ENCODE results near the gene HIP1.
A peak's percentile ranks its signal among the peaks of the same experiment; 100 is the strongest.
"Not testable (repeated sequence)": the region's sequence is repeated elsewhere in the genome, so short reads cannot be mapped to it uniquely, and the experiment has no call there.

Gene HIP1

DNA sequence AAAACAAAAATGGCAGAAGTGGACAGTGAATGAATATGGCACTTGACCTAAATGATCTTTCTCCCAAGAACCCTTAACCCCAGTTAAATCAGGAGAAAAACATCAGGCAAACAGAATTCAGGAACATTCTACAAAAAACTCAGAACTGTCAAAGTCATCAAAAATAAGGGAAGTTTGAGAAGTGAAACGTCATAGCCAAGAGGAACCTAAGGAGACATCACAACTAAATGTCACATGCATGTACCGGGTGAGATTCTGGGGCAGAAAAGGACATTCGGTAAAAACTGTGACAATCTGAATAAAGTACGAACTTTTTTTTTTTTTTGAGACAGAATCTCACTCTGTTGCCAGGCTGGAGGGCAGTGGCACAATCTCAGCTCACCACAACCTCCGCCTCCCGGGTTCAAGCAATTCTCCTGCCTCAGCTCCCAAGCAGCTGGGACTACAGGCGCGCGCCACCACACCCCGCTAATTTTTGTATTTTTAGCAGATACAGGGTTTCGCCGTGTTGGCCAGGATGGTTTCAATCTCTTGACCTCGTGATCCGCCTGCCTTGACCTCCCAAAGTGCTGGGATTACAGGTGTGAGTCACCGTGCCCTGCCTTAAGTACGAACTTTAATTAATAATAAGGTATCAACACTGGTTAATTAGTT lies 169.0 kb downstream of the HIP1 start:
- DNase-seq: not testable (repeated sequence)

DNA sequence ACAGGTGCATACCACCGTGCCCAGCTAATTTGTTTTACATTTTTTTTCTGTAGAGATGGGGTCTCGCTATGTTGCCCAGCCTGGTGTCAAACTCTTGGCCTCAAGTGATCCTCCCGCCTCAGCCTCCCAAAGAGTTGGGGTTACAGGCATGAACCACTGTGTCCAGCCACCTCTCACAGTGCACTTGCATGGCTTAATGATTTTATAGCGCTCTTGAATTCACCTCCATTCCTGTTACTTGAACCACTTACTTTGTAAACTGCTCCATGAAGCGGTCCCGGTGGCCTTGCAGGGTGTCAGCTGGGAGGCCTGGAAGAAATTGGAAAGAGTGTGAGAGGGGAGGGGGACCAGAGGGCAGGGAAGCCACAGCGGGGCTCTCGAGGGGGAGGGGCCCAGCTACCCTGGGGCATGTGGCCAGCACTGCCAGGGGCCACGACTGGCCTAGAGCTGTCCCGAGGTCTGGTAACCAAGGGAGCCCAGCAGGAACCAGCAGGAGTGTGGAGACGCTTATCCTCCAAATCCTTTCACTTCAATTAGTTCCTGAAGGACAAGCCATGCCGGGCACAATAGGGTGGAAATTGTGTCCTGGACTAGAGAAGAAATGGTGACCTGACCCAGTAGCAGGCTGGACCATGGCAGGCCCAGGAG lies 170.7 kb downstream of the HIP1 start:
- DNase-seq: no peak

GRCh38 chr7:75565132-75565837 lies 173.5 kb downstream of the HIP1 start:
- peak; percentile 70 for DNase-seq

DNA sequence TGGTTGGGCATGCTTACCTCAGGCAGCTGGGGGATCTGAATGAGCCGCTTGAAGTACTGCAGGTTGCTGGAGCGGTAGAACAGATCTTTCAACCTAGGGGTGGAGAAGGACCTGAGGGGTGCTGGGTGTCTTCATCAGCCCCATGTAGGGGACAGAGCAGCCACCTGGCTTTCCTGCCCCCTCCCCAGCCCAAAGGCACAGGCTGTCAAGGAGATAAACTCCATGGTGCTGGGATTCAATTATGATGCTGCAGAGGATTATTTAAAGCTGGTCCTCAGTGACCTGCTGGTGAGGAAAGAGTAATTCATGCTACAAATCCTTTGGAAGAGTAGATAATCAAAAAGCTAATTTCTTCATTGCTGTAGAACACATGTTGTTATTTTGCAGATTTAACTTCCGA lies 175.6 kb downstream of the HIP1 start:
- no peak for DNase-seq

- no peak for DNase-seq
Observed at GRCh38 chr7:75559976-75560365, 178.8 kb downstream of the HIP1 start.

- DNase-seq: no peak
Observed at GRCh38 chr7:75559355-75559975, 179.3 kb downstream of the HIP1 start.

DNA sequence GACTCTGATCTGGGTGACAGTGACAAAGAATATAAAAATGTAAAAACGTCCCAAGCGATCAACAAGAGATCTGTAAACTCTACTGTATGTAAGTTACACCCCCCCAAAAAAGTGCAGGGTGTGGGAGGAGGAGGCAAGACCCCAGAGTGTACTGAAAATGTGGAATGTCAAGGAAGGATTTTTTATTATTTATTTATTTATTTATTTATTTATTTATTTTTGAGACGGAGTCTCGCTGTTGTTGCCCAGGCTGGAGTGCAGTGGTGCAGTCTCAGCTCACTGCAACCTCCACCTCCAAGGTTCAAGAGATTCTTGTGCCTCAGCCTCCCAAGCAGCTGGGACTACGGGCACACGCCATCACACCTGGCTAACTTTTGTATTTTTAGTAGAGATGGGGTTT lies 181.9 kb downstream of the HIP1 start:
- DNase-seq: not testable (repeated sequence)

DNA sequence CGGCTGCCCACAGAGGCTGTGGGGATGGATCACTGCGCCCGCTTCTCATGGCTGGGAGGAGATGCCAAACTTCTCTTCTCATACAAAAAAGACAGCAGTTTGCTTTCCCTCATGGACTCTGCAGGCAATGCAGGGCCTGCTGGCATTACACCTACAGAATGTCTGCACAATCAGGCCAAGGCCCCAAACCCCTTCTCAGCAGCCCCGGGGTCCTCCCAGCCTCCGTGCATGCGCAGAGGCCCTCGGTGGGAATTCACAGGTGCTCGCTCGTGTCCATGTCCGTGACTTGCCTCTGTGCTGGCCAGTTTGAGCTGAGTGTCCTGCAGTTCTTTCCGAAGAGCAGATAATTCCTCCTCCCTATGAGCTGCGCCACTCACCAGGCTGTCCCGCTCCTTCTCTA lies 183.0 kb downstream of the HIP1 start:
- DNase-seq: no peak

- DNase-seq: no peak
Observed at GRCh38 chr7:75546237-75547015, 192.3 kb downstream of the HIP1 start.

GRCh38 chr7:75537731-75538130 lies 201.0 kb downstream of the HIP1 start:
- no peak for DNase-seq

DNA sequence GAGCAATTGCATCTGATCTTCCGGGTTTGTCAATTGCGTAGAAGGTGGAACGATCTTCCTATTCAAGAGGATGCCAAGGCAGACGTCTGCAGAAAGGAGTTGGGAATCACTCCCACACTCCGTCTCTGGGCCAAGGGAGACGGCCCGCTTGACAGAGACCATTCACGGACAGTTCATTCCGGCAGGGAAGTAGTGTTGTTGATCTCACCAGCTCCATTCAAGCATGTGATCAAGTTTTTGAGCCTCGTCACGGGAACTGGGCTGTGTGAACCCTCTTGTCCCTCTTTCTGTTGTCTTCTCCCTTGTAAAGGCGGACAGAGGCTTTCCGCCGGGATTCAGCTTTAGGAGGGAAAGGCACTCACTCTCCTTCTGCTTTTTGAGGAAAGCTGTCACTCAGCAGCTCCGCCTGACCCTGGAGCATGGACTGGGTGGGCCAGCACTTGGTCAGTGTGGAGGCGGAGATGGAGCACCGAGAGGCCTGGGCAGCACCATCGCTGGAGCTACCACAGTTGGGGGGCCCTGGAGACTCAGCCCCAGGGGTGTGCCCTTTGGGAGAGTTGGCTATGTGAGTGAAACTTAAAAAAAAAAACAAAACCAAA lies 201.7 kb downstream of the HIP1 start:
- no peak for DNase-seq

GRCh38 chr7:75536491-75536890 lies 202.2 kb downstream of the HIP1 start:
- no peak for DNase-seq

DNA sequence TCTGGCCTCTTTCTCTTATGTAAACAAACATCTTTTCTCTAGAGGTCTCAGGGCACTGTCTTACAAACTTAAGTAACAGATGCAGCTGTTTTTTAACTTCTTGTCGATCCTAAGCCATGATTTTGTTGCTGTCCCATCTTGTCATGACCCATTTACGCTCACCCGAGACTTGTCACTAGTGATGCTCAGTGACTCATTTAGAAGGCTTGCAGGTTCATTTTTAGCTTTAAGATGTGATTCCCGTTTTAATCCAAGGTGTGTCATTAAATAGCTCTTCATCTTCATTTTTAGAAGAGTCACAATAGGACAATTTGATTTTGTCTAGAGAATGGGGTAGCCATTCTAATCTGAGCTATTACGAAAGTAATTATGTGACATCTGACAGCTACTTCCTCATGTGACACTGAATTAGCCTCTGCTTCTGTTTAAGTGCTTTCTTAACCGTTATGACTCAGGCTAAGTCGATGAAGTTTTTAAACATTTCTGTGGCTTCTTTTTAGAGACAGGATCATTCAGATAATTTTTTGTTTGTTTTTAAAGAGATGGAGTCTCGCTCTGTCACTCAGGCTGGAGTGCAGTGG lies 203.9 kb downstream of the HIP1 start:
- no peak for DNase-seq

DNA sequence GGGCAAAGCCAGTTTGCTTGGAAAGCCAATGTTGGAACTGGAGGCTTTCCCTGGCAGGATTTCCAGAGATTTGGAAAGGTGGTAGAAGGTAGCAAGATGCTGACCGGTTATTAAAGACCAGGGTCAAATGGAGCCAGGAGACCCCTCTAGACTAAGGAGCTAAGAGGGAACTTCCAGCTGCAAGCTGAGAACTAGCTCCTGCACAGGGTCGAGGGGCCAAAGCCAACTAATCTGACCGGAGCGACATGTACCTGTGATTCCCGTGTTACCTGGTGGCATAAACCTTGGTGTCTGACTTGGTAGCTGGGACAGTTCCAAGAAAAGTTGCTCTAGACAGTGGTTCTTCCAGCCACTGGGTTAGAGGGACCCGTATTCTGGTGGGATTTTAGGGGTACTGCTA lies 204.8 kb downstream of the HIP1 start:
- DNase-seq: no peak

DNA sequence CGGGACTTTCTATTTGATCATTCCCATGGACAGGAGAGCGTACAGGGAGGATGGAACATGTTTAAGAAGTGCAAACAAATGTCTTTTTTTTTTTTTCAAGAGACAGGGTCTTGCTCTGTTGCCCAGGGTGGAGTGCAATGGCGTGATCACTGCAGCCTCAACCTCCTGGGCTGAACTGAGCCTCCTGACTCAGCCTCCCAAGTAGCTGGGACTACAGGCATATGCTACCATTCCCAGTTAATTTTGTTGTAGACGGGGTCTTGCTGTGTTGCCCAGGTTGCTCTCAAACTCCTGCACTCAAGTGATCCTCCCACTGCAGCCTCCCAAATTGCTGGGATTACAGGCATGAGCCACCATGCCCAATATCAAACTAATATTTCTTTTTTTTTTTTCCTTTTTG lies 206.1 kb downstream of the HIP1 start:
- no peak for DNase-seq

GRCh38 chr7:75531359-75531821 lies 207.4 kb downstream of the HIP1 start:
- DNase-seq: no peak

DNA sequence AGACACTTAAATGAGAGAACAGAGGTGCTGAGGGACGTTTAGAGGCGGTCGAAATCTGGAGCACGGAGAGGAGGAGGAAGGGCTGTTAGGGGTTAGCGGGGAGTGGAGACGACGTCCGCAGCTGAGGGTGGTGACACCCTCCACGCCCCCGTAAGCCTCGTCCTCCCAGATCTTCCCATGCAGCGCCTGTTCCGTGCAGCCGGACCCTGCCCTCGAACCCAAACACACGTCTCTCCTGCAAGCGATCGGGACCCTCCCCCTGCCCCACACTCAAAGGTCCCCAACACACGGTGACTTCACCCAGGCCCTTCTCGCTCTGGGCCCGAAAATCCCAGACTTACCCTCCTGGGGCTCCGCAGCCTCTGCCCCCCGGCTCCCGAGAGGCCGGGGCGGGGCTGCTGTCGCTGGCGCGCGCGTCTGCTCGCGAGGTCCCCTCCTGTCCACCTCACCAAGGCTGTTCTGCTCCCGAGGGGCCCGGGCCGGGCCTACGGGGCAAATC lies 211.5 kb downstream of the HIP1 start:
- peak; percentile 35 for DNase-seq

DNA sequence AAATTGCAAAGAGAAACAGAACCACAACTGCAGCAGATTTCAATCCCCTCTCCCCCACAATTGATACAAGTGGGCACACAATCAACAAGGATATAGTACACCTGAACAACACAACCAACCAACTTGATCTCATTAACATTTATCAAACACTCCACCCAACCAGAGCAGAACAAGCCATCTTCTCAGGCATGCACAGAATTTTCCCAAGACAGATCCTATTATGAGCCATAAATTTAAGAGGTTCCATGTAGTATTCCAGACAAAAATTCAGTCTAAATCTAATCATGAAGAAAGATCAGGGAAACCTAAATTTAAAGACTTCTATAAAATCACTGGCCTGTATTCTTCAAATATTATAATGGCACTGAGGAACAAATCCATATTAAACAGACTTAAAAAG lies 217.0 kb downstream of the HIP1 start:
- not testable (repeated sequence) for DNase-seq

DNA sequence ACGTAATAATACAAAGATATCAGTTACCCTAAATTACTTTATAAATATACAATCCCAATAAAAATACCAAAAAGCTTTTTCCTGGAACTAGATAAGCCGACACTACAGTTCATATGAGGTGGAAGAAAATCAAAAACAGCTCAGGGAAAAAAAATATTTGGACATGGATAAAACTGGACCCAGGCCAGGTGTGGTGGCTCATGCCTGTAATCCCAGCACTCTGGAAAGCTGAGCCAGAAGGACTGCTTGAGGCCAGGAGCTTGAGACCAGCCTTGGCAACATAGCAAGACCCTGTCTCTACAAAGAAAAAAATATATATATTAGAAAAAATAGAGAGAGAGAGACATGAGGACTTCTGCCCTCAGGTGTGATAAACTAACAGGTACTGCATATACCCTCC lies 219.9 kb downstream of the HIP1 start:
- DNase-seq: not testable (repeated sequence)

DNA sequence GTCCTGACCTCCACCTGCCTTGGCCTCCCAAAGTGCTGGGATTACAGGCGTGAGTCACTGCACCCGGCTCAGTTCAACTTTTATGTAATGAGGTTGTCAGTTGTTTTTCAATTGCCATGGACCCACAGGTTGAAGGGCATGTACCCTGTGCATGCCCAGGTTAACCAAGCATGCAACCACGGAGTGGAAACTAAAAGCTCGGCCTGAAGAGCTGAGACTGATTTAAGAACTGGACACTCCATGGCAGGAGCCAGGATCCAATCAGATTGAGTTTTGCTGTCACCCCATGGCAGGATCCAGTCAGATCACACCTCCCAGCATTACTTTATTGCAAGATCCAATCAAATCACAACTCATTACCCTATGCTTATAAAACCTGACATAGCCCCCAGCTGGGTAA lies 229.7 kb downstream of the HIP1 start:
- not testable (repeated sequence) for DNase-seq

GRCh38 chr7:75492020-75492419 lies 246.7 kb downstream of the HIP1 start, which contains the start of gene SPDYE5:
SPDYE5 (plus strand) TSS chr7:75492320; CDS start chr7:75494048, 1,728 bp downstream.
- DNase-seq: not testable (repeated sequence)

All from left hindlimb (tissue), 1 donor.